HG03159 (cell line): ENCODE results near the gene ZNF556.

ENCODE experiments used
- ATAC-seq: cut with Tn5 transposase; IDR thresholded peaks from one replicate; pipeline ENCODE4 v1.9.1; 2021; ENCODE audit warnings: mild to moderate bottlenecking, moderate library complexity; ENCODE audit not compliant: unreplicated experiment

Gene ZNF556

GRCh38 chr19:2867025-2867991 is at the start of gene ZNF556:
TSS of gene ZNF556 (plus strand) at chr19:2867335. CDS start at chr19:2867422, 87 bp downstream.
- ATAC-seq, result no peak

GRCh38 chr19:2819540-2820111 is 47.5 kb upstream of the ZNF556 start, which contains the start of gene ZNF554:
TSS of gene ZNF554 (plus strand) at chr19:2819868. CDS start at chr19:2820072, 204 bp downstream.
- ATAC-seq, result peak; percentile 81

DNA sequence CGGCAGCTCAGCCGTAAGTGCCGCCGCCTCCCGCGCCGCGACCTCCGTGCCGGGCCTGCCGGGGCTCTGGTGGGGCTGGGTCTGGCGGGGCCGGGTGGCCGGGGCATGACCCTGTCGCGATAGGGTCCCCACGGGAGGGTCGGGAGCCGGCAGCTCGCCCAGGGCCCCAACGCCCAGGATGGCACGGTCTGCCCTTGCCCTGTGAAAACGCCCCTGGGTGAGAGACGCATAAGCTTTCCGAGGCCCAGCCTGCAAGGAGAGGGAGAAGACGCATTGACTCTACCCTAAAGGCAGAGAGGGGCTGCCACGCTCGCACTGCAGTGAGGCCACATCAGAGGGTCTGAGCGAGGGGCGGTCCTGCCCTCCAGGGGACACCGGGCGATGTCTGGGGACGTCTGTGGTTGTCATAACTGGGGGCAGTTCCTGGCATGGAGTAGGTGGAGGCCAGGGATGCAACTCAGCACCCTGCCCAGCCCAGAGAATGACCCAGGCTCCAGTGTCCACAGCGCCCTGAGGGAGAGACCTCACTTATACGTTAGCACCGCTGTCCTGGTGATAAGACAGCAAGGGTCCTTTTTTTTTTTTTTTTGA is 46.9 kb upstream of the ZNF556 start:
- ATAC-seq, result peak; percentile 10

DNA sequence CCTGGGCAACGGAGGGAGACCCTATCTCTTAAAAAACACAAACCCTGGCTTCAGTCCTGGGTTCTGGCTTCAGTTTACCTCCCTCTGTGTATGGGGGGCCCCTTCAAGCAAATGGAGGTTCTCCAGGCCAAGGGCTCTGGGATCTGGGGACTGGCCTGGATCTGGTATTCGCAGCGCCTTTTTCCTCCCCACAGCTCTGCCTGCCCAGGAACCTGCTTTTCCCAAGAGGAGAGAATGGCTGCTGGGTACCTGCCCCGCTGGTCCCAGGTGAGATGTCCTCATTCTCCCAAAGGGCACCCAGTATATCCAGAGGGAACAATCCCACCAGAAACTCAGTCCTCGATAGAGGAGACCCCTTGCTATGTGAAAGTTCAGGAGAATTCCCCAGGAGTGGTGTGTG is 44.3 kb upstream of the ZNF556 start:
- no peak for ATAC-seq

GRCh38 chr19:2823646-2824045 is 43.5 kb upstream of the ZNF556 start:
- no peak for ATAC-seq

DNA sequence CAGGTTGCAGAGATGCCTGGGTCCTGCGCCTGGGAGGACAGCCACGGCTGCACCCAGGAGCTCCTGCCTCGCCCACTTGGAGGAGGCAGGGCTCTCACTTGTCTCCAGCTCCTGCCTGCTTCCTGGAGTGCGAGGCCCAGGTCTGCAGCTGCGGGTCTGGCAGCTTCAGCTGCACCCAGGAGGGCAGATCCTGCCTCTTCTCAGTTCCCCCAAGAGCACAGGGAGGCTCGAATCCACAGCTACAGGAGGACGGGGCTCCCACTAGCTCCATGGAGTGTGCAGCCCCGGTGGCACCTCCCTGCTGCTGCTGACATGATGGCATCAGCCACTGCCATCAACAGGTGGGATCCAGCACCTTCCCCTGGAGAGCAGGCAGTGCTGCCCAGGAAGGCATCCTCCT is 43.0 kb upstream of the ZNF556 start:
- no peak for ATAC-seq

GRCh38 chr19:2827022-2827421 is 40.1 kb upstream of the ZNF556 start:
- no peak for ATAC-seq

DNA sequence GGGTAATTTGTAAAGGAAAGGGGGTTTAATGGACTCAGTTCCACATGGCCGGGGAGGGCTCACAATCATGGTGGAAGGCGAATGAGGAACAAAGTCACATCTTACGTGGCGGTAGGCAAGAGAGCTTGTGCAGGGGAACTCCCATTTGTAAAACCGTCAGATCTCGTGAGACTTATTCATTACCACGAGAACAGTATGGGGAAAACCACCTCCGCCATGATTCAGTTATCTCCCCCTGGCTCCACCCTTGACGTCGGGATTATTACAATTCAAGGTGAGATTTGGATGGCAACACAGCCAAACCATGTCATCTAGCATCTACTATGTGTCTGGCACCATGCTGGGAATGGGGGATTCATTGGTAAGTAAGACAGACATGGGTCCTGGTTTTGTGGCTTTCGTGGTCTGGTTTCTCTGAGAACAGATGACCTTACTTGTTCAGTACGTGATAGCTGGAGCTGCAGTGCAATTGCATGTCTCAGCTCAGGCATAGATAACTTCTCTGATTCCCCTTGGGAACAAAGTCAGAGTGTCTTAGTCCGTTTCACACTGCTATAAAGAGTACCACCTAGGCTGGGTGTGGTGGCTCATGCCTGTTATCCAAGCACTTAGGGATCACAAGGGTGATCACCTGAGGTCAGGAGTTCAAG is 39.2 kb upstream of the ZNF556 start:
- ATAC-seq, result no peak

GRCh38 chr19:2834294-2834871 is 32.8 kb upstream of the ZNF556 start:
- no peak for ATAC-seq

DNA sequence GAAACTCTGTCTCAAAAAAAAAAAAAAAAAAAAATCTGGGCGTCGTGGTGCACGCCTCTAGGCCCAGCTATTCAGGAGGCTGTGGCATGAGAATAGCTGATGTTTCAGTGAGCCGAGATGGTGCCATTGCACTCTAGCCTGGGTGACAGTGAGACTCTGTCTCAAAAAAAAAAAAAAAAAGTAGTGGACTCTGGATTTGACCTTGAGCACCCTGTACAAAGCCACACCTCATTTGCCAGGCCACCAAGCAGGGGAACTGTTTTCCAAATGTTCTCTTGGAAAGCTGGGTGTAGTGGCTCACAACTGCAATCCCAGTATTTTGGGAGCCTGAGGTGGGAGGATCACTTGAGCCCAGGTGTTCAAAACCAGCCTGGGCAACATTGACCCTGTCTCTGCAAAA is 29.7 kb upstream of the ZNF556 start:
- ATAC-seq, result no peak

DNA sequence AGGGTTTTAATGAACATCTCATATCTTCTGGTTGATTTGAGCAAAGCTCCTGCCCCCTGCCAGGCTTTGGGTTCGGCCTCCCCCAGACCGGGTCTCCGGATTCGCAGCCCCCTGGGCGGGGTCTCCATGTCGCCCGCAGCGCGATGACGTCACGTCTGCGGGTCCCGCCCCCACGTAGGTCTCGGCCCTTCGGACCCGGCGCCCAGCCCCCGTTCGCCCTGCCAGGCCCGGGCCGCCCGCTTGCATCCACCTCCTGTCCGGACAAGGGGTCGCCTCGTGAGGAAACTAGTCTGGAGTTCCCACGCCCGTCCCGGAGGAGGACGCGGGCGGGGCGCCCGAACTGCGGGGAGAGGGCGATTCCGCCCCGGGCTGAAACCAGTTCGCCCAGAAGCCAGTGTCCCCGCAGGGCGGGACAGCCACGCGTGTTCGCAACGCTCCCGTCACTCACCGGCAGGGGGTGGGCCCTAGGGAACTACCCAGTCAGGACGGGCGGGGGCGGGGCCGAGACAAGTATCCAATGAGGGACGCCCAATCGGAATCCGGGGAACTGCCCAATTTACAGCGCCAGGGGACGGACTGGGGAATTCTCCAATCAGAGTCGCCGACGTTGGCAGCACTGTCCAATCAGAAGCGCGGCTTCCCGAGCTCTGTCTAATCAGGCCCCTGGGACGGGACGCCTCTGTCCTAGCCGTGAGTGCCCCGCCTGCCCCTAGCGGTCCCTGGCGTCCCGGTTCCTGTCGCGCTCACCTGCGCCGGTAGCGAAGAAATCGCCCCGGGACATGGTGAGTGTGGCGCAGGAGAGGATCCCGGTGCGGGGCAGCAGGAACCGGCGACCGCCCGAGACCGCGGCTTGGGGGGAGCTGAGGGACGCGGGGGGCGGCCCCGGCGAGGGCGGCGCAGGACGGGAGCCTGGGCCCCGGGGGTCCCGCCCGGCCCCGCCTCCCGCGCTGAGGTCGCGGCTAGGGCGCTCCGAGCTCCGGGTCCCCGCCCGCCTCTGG is 26.0 kb upstream of the ZNF556 start, which contains the start of gene ZNF555:
ZNF555 (plus strand) TSS at position 682 of the 998 bp plus-strand sequence; CDS start at position 780, 98 bp downstream.
- ATAC-seq, result peak; percentile 96

DNA sequence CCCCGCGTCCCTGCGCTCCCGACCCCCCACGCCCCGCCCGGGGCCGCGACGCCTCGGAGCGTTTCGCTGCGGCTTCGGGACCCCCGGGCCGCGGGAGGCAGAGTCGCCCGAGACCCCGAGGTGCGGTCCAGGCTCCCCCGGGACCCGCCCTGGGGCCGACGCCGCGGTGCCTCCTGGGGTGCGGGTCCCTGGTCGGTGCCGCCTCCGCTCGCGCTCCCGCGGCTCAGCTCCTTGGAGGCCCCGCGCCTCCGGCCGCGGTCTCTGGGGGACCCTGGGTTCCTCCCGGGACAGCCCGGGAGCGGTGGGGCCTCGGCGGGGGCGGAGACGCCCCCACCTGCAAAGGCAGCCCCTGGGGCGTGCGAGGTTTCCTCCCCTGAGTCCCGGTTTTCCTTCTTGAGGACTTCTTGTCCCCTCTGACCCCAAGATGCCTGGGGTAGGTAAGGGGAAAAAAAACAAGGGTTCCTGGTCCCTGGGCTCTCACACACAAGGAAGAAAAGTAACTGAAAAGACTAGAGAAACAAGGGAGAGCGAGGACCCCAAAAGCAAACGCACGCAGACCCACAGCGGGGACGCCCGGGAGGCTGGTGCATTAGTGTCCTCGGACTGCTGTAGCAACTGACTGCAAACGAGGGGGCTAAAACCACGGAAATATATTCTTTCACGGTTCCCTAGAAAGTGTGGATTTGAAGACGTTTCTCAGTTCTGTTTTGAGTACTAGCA is 25.1 kb upstream of the ZNF556 start:
- no peak for ATAC-seq

DNA sequence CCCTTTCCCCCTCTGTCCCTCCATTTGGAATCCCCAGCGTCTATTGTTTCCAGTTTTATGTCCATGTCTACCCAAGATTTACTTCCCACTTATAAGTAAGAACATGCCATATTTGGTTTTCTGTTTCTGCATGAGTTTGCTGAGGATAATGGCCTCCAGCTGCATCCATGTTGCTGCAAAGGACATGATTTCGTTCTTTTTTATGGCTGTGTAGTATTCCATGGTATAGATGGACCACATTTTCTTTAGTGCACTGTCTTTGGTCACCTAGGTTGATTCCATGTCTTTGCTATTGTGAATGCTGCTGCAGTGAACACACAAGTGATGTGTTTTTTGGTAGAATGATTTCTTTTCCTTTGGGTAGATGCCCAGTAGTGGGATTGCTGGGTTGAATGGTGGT is 22.0 kb upstream of the ZNF556 start:
- ATAC-seq, result no peak

DNA sequence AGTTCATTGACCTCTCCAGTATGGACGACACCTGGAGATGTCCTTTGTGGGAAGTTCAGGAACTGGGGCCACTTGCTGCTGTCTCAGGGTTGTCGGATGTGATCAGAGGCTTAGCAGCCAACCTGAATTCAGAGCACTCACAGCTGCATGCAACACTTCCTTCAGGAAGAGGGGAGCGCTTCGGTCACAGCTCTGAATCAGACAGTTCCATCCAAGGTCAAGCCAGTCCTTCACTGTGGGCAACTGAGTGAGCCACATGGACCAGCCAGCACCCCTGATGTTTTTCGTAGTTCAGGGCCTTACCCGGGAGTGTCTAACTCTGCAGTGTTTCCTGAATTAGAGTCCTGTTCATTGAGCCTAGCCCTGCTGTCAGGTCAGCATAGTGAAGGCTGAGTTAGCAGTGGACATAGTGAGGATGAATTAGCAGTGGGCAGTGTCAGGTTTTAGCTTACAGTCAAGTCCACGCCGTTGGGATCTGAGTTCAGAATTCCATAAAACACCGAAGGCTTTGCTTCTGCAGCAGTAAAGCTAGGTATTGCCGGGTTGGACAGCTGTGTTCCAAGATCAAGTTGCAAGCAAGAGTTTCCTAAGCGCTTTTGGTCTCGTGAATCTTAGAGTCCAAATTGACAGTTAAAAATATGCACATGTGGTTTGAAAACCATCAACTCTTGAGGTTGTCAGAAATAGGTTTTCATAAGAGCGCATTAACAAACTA is 20.8 kb upstream of the ZNF556 start:
- ATAC-seq, result no peak

DNA sequence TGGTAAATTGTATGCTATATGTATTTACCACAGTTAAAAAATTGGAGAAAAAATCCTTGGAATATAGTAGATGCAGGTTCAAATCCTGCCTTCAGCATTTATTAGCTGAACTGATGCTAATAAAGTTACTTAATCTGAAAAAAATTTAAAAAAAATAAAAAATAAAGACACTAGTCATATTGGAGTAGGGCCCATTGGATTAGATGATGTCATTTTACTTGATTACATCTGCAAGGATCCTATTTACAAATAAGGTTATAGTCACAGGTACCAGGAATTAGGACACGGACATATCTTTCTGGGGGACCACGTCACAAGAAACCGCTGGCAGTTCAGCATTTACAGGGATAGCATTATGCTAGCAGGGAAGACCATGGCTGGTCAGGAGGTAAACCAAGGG is 19.6 kb upstream of the ZNF556 start:
- ATAC-seq, result no peak

DNA sequence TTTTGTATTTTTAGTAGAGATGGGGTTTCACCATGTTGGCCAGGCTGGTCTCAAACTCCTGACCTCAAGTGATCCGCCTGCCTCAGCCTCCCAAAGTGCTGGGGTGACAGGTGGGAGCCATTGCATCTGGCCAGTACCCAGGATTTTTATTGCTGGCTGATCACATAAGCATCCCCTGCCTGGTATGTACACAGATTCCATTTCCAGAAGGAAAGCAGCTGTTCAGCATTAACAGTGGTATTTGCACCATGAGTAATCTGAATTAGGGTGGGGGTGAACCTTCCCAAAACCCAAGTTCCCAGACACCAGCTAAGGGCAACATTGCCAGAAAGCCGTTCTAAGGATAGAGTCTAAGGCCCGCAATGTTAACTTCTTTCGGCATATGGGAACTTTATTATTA is 18.5 kb upstream of the ZNF556 start:
- no peak for ATAC-seq

- ATAC-seq, result no peak
Observed at GRCh38 chr19:2850256-2850925, 16.7 kb upstream of the ZNF556 start.

DNA sequence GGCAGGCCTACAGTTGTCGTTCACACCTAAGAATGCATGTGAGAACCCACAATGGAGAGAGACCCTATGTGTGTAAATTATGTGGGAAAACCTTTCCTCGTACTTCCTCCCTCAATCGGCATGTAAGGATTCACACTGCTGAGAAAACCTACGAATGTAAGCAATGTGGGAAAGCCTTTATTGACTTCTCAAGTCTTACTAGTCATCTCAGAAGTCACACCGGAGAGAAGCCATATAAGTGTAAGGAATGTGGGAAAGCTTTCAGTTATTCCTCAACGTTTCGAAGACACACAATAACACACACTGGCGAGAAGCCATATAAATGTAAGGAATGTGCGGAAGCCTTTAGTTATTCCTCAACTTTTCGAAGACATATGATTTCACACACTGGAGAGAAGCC is 14.5 kb upstream of the ZNF556 start:
- no peak for ATAC-seq
